SKM-1 treated with dmso at 0.1 percent for 144 hours (cell line): ENCODE results near the gene TRIP6.

ENCODE experiments used
- DNase-seq: peaks from one replicate; lab custom pipeline; 2025; ENCODE audit not compliant: unreplicated experiment; lab: John Stamatoyannopoulos, UW

Gene TRIP6

GRCh38 chr7:100867040-100867775 is at the start of gene TRIP6:
TRIP6 (plus strand) TSS chr7:100867387; CDS start chr7:100867498, 111 bp downstream.
- DNase-seq = peak; percentile 69

- no peak for DNase-seq
Measured at GRCh38 chr7:100818366-100818765, 48.8 kb upstream of the TRIP6 start.

- DNase-seq = no peak
Measured at GRCh38 chr7:100818825-100819224, 48.4 kb upstream of the TRIP6 start.

GRCh38 chr7:100819586-100819985 is 47.6 kb upstream of the TRIP6 start:
- no peak for DNase-seq

- DNase-seq = no peak
Measured at GRCh38 chr7:100822236-100823139, 44.7 kb upstream of the TRIP6 start.

- no peak for DNase-seq
Measured at GRCh38 chr7:100823140-100823525, 44.1 kb upstream of the TRIP6 start.

- DNase-seq = no peak
Measured at GRCh38 chr7:100823534-100823933, 43.7 kb upstream of the TRIP6 start.

GRCh38 chr7:100824499-100825214 is 42.5 kb upstream of the TRIP6 start:
- no peak for DNase-seq

GRCh38 chr7:100825215-100825671 is 41.9 kb upstream of the TRIP6 start:
- no peak for DNase-seq

- no peak for DNase-seq
Measured at GRCh38 chr7:100825751-100826513, 41.3 kb upstream of the TRIP6 start.

- DNase-seq = no peak
Measured at GRCh38 chr7:100826514-100827329, 40.5 kb upstream of the TRIP6 start.

- DNase-seq = peak; percentile 17
Measured at GRCh38 chr7:100827330-100828226, 39.6 kb upstream of the TRIP6 start, which contains the start of gene EPHB4. EPHB4 (minus strand) TSS chr7:100827523; CDS start chr7:100827030, 493 bp downstream.

GRCh38 chr7:100829150-100829716 is 38.0 kb upstream of the TRIP6 start:
- DNase-seq = no peak

GRCh38 chr7:100830396-100830795 is 36.8 kb upstream of the TRIP6 start:
- DNase-seq = no peak

GRCh38 chr7:100832281-100832633 is 34.9 kb upstream of the TRIP6 start:
- DNase-seq = no peak

GRCh38 chr7:100835903-100836811 is 31.0 kb upstream of the TRIP6 start:
- no peak for DNase-seq

- no peak for DNase-seq
Measured at GRCh38 chr7:100836812-100837098, 30.4 kb upstream of the TRIP6 start.
